ENCODE data around the gene CKAP4. TPM values are rescaled to one million over a fixed set of nuclear protein-coding genes. Genes with fewer than 3 reads are reported as not detected.

Gene CKAP4
- total and polyA plus RNA-seq, 2 of the 13 experiments (the other 11 are each of a cell fraction or from before 2014, with no cell fraction given) = 39.2 to 70.2 TPM

- TF ChIP-seq POGK (CRISPR knock-in tag; conservative IDR thresholded peaks at IDR 0.05) = no peak
- TF ChIP-seq MED13 (CRISPR knock-in tag; IDR thresholded peaks at IDR 0.05) = no peak
- TF ChIP-seq ZSCAN30 (CRISPR knock-in tag; IDR thresholded peaks at IDR 0.05) = no peak
- no peak for TF ChIP-seq ZFP62 (CRISPR knock-in tag; IDR thresholded peaks at IDR 0.05)
- no peak for TF ChIP-seq KLF13 (CRISPR knock-in tag; IDR thresholded peaks at IDR 0.05)
- 0 out of 2 replicates have a peak, but pooled peaks have one; percentile 16 for TF ChIP-seq ISL2 (CRISPR knock-in tag; IDR thresholded peaks at IDR 0.05)
- TF ChIP-seq TFE3 (CRISPR knock-in tag; IDR thresholded peaks at IDR 0.05) = 0 out of 2 replicates have a peak, but pooled peaks have one; percentile 13
- TF ChIP-seq, protein P1, sequence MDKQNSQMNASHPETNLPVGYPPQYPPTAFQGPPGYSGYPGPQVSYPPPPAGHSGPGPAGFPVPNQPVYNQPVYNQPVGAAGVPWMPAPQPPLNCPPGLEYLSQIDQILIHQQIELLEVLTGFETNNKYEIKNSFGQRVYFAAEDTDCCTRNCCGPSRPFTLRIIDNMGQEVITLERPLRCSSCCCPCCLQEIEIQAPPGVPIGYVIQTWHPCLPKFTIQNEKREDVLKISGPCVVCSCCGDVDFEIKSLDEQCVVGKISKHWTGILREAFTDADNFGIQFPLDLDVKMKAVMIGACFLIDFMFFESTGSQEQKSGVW (CRISPR knock-in tag; IDR thresholded peaks at IDR 0.05; ENCODE audit: borderline replicate concordance) = no peak
- TF ChIP-seq DMAP1 (CRISPR knock-in tag; IDR thresholded peaks at IDR 0.05) = 0 out of 2 replicates have a peak, but pooled peaks have one; percentile 31
- TF ChIP-seq ZFY (CRISPR knock-in tag; IDR thresholded peaks at IDR 0.05) = peak; percentile 40; the same call in 1 of the 2 replicates
- 0 out of 2 replicates have a peak, but pooled peaks have one; percentile 29 for TF ChIP-seq ZNF232 (CRISPR knock-in tag; IDR thresholded peaks at IDR 0.05; ENCODE audit: borderline replicate concordance)
- TF ChIP-seq, protein P2, sequence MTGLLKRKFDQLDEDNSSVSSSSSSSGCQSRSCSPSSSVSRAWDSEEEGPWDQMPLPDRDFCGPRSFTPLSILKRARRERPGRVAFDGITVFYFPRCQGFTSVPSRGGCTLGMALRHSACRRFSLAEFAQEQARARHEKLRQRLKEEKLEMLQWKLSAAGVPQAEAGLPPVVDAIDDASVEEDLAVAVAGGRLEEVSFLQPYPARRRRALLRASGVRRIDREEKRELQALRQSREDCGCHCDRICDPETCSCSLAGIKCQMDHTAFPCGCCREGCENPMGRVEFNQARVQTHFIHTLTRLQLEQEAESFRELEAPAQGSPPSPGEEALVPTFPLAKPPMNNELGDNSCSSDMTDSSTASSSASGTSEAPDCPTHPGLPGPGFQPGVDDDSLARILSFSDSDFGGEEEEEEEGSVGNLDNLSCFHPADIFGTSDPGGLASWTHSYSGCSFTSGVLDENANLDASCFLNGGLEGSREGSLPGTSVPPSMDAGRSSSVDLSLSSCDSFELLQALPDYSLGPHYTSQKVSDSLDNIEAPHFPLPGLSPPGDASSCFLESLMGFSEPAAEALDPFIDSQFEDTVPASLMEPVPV (CRISPR knock-in tag; IDR thresholded peaks at IDR 0.05) = no peak
- TF ChIP-seq NFRKB (IDR thresholded peaks at IDR 0.05) = no peak
- peak; percentile 48; the same call in 1 of the 2 replicates for TF ChIP-seq FOXJ3 (CRISPR knock-in tag; IDR thresholded peaks at IDR 0.05; ENCODE audit: borderline replicate concordance)
- TF ChIP-seq, protein P3, sequence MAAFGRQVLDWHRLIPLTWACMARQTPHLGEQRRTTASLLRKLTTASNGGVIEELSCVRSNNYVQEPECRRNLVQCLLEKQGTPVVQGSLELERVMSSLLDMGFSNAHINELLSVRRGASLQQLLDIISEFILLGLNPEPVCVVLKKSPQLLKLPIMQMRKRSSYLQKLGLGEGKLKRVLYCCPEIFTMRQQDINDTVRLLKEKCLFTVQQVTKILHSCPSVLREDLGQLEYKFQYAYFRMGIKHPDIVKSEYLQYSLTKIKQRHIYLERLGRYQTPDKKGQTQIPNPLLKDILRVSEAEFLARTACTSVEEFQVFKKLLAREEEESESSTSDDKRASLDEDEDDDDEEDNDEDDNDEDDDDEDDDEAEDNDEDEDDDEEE (CRISPR knock-in tag; IDR thresholded peaks at IDR 0.05) = no peak
- no peak for TF ChIP-seq U2AF1 (optimal IDR thresholded peaks at IDR 0.05; ENCODE audit: low read depth, low read length)
- TF ChIP-seq GFI1 (CRISPR knock-in tag; IDR thresholded peaks at IDR 0.05; ENCODE audit: borderline replicate concordance) = peak; percentile 88
- TF ChIP-seq, protein P4, sequence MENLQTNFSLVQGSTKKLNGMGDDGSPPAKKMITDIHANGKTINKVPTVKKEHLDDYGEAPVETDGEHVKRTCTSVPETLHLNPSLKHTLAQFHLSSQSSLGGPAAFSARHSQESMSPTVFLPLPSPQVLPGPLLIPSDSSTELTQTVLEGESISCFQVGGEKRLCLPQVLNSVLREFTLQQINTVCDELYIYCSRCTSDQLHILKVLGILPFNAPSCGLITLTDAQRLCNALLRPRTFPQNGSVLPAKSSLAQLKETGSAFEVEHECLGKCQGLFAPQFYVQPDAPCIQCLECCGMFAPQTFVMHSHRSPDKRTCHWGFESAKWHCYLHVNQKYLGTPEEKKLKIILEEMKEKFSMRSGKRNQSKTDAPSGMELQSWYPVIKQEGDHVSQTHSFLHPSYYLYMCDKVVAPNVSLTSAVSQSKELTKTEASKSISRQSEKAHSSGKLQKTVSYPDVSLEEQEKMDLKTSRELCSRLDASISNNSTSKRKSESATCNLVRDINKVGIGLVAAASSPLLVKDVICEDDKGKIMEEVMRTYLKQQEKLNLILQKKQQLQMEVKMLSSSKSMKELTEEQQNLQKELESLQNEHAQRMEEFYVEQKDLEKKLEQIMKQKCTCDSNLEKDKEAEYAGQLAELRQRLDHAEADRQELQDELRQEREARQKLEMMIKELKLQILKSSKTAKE (CRISPR knock-in tag; IDR thresholded peaks at IDR 0.05; ENCODE audit: borderline replicate concordance) = no peak
- no peak for TF ChIP-seq ZKSCAN5 (CRISPR knock-in tag; IDR thresholded peaks at IDR 0.05)
- TF ChIP-seq ELF4 (CRISPR knock-in tag; IDR thresholded peaks at IDR 0.05; ENCODE audit: borderline replicate concordance) = no peak
- no peak for TF ChIP-seq ZC3H13 (CRISPR knock-in tag; IDR thresholded peaks at IDR 0.05)
- TF ChIP-seq ZNF496 (CRISPR knock-in tag; IDR thresholded peaks at IDR 0.05; ENCODE audit: insufficient replicate concordance) = no peak
Measured at GRCh38 chr12:106274575-106275121, 26.8 kb upstream of the CKAP4 start (continued).

All from HepG2 (cell line).